ENCODE results near the gene ZNF574.
"Not testable (repeated sequence)": the region's sequence is repeated elsewhere in the genome, so short reads cannot be mapped to it uniquely, and the experiment has no call there.

The ZNF574 gene

GRCh38 chr19:42099336-42099925 is 23.5 kb downstream of the ZNF574 start:
- no peak for DNase-seq (ENCODE audit: low read depth)

DNA sequence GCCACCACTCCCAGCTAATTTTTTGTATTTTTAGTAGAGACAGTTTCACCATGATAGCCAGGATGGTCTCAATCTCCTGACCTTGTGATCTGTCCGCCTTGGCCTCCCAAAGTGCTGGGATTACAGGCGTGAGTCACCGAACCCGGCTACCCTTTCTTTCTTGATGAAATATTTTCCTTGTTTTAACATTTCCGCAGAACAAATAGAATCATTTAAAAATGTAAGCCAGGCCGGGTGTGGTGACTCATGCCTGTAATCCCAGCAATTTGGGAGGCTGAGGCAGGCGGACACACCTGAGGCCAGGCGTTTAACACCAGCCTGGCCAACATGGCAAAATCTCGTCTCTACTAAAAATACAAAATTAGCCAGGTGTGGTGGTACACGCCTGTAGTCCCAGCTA is 24.3 kb downstream of the ZNF574 start:
- not testable (repeated sequence) for DNase-seq (ENCODE audit: low read depth)

DNA sequence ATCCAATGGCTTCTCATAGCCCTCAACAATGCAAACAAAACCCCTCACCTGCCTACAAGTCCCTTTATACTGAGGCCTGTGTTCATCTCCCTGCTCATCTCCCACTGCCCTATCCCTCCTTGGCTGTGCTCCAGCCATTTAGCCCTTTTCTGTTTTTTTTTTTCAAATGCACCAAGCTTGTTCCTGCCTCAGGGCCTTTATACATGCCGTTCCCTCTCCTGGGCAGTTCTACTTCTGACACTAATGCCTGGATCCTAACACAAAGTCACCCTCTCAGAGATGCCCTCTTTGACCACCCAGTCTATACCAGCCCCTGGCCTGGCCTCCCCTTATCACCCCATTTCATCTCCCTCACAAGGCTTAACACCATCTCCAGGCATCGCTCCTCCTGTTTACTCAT is 26.9 kb downstream of the ZNF574 start:
- DNase-seq (ENCODE audit: low read depth): no peak

- no peak for DNase-seq (ENCODE audit: low read depth)
These were observed 29.4 kb downstream of the ZNF574 start for GRCh38 chr19:42105368-42105767.

- DNase-seq (ENCODE audit: low read depth): peak; percentile 31
These were observed 32.8 kb downstream of the ZNF574 start for GRCh38 chr19:42108527-42109389.

DNA sequence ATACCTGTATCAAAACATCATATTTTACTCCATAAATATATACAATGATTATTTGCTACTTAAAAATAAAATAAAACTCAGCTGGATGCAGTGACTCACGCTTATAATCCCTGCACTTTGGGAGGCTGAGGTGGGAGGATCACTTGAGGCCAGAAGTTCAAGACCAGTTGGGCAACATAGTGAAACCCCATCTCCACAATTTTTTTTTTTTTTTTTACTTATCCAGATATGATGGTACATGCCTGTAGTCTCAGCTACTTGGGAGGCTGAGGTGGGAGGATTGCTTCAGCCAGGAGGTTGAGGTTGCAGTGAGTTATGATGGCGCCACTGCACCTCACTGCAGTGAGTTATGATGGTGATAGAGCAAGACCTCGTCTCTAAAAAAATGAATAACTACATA is 33.9 kb downstream of the ZNF574 start:
- DNase-seq (ENCODE audit: low read depth): no peak

DNA sequence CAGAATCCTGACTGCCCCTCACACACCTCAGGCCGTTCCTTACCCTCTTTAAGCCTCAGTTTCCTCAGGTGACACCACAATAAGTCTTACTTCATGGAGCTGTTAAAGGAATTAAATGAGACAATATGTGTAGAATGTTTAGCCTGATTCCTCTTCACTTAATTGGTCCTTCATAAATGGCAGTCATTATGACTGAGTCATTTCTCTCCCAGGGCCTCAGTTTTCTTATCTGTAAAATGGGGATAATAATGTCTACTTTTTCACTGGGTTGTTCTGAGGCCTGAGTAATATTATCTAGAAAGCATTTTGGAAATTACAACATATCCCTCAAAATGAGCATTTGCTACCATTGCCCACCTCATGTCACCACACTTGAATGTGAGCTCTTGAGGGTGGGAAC is 34.7 kb downstream of the ZNF574 start:
- no peak for DNase-seq (ENCODE audit: low read depth)

DNA sequence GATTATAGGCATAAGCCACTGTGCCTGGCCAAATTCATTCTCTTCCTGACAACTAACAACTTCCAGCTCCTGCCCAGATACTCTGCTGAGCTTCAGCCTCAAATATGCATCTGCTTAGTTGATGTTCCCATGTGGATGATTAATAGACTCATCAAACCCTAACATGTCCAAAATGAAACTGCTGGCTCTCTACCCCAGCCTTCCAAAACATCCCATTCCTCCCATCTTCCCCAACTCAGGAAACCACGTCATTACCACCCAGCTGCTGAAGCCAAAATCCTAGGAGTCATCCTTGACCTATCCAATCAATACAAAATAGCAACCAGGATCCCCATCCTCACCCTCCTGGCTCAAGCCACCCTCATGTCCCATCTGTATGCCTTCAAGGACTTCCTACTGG is 35.4 kb downstream of the ZNF574 start:
- peak; percentile 79 for DNase-seq (ENCODE audit: low read depth)

DNA sequence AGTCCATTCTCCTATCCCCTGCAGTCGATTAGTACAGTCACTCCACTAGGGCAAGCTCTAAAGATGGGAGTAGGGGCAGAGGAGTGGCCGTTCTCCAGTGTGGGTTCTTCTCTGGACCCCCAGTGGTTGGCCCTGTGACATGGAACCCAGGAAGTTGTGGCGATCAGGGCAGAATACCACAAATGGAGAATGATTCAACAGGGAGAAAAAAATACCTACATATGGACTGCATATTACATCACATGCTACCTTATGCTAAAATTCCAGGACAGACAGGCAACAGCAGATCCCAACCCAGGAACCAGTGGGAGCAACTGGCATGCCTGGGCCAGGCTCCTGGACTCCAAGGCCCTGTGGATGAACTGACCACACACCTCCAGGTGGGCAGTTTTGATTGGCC is 35.8 kb downstream of the ZNF574 start:
- DNase-seq (ENCODE audit: low read depth): peak; percentile 22

DNA sequence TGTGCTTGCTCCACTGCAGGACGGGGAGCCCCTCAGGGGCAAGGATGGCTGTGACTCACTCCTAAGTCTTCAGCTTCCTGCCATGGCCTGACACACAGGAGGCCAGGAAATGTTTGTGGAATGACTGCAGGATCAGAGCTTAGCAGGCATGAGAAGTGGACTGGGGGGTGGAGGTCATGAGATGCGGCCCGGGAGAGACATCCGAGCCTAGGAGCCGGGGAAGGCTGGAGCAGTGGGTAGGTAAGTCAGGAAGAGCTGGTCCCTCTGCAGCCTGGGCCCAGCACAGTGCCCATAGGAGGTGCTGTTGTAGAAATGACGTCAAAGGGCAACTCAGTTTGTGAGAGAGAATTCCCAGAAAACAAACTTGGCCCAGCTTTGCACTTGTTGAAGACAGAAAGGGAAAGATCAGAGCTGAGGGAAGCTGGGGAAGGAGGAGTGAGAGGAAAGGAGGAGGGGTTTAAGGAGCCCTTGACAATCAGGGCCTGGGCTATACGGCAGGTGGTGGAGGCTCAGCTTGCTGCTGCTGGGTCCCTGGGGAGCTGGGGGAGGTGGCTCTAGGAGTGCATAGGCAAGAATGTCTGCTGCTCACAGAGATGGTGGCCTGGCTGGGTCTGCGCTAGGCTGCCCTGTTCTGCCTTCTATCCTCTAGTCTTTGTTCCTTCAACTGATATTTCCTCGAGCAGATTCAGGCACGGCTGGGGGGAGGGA is 37.8 kb downstream of the ZNF574 start:
- DNase-seq (ENCODE audit: low read depth): peak; percentile 91

GRCh38 chr19:42114412-42114811 is 38.4 kb downstream of the ZNF574 start:
- DNase-seq (ENCODE audit: low read depth): no peak

DNA sequence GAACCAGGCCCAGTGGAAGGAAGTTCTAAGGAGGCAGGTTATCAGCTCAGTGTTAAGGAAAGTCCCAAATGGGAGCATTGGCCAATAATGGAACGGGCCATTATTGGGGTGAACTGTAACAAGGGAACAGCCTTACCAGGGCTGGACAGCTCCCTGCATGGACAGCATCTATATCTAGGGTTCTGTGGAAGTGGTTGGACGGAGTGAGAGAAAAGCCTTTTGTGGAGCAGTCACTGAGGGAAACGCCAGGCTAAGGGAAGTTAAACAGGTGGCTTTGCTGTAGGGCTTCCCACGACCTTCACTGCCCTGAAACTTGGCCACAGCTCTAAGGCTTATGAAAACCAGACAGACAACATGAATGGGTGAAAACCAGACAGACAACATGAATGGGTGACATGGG is 39.3 kb downstream of the ZNF574 start:
- no peak for DNase-seq (ENCODE audit: low read depth)

- no peak for DNase-seq (ENCODE audit: low read depth)
These were observed 39.7 kb downstream of the ZNF574 start for GRCh38 chr19:42115705-42116104.

DNA sequence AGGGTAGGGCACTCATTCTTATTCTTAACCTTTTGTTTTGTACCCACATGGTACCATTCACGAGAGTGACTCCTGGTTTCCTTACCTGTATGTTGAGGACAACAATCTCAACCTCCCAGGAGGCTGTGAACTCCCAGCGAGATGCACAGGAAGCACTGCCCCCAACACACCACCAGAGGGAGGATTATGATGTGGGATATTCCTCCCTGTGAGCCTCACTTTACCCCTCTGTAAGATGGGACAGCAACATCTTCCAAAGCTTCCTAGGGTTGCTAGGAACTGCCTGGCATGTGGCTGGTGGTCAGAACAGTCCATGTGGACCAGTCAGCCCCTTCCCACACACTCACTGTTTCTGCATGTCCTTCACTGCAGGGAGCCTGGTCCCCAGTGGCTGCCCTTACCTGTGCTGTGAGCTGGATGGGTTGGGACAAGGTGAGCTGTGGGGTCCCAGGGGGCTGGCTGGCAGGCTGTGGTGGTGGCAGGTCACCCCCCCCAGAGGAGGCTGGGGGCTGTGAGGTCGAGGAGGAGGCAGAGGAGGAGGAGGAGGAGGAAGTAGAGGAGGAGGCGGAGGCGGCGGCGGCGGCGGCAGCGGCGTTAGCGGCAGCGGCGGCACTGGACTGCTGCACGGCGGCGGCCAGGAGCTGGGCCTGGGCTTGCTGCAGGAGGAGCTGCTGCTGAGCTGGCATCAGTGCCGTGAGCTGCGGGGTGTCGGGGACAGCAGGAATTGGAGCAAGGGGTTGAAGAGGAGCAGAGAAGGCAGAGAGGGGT is 40.5 kb downstream of the ZNF574 start:
- no peak for DNase-seq (ENCODE audit: low read depth)

GRCh38 chr19:42117076-42117475 is 41.1 kb downstream of the ZNF574 start:
- DNase-seq (ENCODE audit: low read depth): no peak

- DNase-seq (ENCODE audit: low read depth): no peak
These were observed 44.5 kb downstream of the ZNF574 start for GRCh38 chr19:42120276-42120980.

GRCh38 chr19:42121036-42121621 is 45.2 kb downstream of the ZNF574 start:
- no peak for DNase-seq (ENCODE audit: low read depth)

DNA sequence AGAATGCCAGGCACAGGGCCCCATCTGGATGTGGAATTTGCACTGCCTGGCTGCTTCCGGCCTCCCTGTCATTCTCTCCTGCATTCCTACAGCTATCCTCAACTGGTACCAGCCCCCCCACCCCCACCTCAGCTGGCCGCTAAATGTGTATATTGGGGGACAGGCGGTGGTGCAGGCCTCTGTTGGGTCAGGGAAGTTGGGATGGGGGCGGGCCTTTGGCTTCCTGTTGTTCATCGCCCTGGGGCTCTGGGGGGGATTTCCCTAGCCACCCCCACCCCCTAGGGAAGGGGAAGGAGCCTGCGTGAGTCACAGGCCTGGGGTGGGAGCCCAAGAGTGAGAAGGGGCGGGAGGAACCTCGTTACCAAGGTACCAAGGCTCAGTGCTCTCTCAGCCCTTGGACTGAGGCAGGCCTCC is 45.7 kb downstream of the ZNF574 start:
- peak; percentile 45 for DNase-seq (ENCODE audit: low read depth)

GRCh38 chr19:42122691-42123607 is 47.0 kb downstream of the ZNF574 start:
- DNase-seq (ENCODE audit: low read depth): no peak

DNA sequence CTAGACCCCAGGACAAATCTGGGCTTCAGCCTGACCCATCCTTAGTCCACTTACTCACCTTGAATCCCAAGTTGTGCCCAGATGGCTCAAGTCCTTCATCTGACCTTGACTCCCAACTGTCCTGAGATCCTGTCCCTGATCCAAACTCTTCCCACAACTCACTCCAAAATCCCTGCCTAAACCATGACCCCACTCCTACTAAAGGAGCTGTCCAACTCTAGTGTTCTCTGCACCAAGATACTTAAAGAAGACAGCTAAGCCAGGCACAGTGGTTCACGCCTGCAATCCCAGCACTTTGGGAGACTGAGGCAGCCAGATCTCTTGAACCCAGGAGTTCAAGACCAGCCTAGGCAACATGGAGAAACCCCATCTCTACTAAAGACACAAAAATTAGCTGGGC is 47.8 kb downstream of the ZNF574 start:
- DNase-seq (ENCODE audit: low read depth): no peak

All from GM04503 (cell line).